Osteocyte (in vitro differentiated cells): ENCODE measurements around the gene TMEM38A. TPM values are rescaled to one million over a fixed set of nuclear protein-coding genes. Genes with fewer than 3 reads are reported as not detected.

Experiments used
- DNase-seq: peaks from one replicate; pipeline ENCODE4 v3.0.0; 2021; ENCODE audit warnings: mixed read lengths; ENCODE audit not compliant: unreplicated experiment; ENCODE audit errors: extremely low spot score
- H3K27ac Mint-ChIP-seq: one replicate; pipeline ENCODE4 v1.8.0; 2021; ENCODE audit warnings: mild to moderate bottlenecking, mixed read lengths; ENCODE audit not compliant: unreplicated experiment
- H3K27me3 Mint-ChIP-seq: one replicate; pipeline ENCODE4 v1.8.0; 2021; ENCODE audit warnings: mixed read lengths; ENCODE audit not compliant: unreplicated experiment
- H3K36me3 Mint-ChIP-seq: one replicate; pipeline ENCODE4 v1.8.0; 2021; ENCODE audit warnings: mixed read lengths; ENCODE audit not compliant: unreplicated experiment
- H3K4me1 Mint-ChIP-seq: one replicate; pipeline ENCODE4 v1.8.0; 2021; ENCODE audit warnings: mixed read lengths; ENCODE audit not compliant: unreplicated experiment
- H3K4me3 Mint-ChIP-seq: one replicate; pipeline ENCODE4 v1.8.0; 2021; ENCODE audit warnings: mild to moderate bottlenecking, moderate library complexity, mixed read lengths; ENCODE audit not compliant: unreplicated experiment
- H3K9me3 Mint-ChIP-seq: one replicate; pipeline ENCODE4 v1.8.0; 2021; ENCODE audit warnings: mixed read lengths; ENCODE audit not compliant: unreplicated experiment
- long read RNA-seq: library from polyadenylated mRNA; unstranded; transcript quantifications from one replicate; pipeline ENCODE4 v2.0.0, GENCODE V29; 2021
- total RNA-seq: library from RNA; stranded (reverse); gene quantifications from 2 replicates; pipeline ENCODE4 v1.2.1, GENCODE V29; 2021
- TF ChIP-seq, protein P1 (sequence below): fragments of 200-600 bp; sonication (generic); IDR thresholded peaks from 2 replicates; pipeline ENCODE4 v1.5.0; 2021; ENCODE audit warnings: antibody characterized with exemption, mild to moderate bottlenecking, moderate library complexity

The TMEM38A gene, protein sequence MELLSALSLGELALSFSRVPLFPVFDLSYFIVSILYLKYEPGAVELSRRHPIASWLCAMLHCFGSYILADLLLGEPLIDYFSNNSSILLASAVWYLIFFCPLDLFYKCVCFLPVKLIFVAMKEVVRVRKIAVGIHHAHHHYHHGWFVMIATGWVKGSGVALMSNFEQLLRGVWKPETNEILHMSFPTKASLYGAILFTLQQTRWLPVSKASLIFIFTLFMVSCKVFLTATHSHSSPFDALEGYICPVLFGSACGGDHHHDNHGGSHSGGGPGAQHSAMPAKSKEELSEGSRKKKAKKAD
- total RNA-seq: 6.2 and 6.3 TPM in 2 replicates
- long read RNA-seq, partial matches to known transcripts: 1 of 9 reads
- long read RNA-seq, other reads (novel, unspliced or antisense): 4 of 9 reads

DNA sequence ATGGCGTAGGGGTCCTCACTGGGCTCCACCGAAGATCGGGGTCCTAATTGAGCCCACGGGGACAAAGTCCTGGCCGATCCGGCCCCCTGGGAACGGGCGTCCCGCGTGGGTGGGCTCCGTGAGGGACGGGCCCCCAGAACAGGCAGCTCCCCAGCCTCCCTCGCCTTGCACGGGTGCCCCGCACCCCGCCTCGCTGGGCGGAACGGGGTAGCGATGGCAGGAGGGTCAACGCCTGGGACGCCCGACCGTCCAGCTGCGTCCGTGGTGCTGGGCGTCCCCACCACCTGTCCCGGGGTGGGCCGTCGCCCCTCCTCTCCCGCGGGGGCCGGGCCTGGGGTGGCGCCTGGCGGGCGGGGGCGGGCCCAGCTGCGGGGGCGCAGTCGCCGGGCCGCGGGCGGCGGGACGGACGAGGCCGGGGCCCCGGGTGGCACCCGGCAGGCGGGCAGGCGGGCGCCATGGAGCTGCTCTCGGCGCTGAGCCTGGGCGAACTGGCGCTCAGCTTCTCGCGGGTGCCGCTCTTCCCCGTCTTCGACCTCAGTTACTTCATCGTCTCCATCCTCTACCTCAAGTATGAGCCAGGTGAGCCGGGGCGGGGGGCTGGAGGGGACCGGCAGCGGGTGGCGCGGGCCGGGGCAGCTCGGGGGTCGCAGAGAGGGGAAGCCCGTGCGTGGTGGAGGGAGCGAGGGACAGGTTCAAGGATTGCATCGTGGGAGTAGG is at the start of gene TMEM38A:
TSS of gene TMEM38A (plus strand) at position 377 of the 717 bp plus-strand sequence. CDS start at position 456, 79 bp downstream.
- peak within 1 kb of the TSS; percentile 99 for H3K27ac Mint-ChIP-seq
- H3K9me3 Mint-ChIP-seq: no peaks in the 10 kb centered on the region
- DNase-seq: peak; percentile 86
- H3K36me3 Mint-ChIP-seq: peaks cover 15% of the 10 kb centered on the region
- no peaks in the 10 kb centered on the region for H3K27me3 Mint-ChIP-seq
- TF ChIP-seq, protein P1, sequence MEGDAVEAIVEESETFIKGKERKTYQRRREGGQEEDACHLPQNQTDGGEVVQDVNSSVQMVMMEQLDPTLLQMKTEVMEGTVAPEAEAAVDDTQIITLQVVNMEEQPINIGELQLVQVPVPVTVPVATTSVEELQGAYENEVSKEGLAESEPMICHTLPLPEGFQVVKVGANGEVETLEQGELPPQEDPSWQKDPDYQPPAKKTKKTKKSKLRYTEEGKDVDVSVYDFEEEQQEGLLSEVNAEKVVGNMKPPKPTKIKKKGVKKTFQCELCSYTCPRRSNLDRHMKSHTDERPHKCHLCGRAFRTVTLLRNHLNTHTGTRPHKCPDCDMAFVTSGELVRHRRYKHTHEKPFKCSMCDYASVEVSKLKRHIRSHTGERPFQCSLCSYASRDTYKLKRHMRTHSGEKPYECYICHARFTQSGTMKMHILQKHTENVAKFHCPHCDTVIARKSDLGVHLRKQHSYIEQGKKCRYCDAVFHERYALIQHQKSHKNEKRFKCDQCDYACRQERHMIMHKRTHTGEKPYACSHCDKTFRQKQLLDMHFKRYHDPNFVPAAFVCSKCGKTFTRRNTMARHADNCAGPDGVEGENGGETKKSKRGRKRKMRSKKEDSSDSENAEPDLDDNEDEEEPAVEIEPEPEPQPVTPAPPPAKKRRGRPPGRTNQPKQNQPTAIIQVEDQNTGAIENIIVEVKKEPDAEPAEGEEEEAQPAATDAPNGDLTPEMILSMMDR: no peak
- peaks cover 22% of the 10 kb centered on the region for H3K4me1 Mint-ChIP-seq
- H3K4me3 Mint-ChIP-seq: peak within 1 kb of the TSS; percentile 98

DNA sequence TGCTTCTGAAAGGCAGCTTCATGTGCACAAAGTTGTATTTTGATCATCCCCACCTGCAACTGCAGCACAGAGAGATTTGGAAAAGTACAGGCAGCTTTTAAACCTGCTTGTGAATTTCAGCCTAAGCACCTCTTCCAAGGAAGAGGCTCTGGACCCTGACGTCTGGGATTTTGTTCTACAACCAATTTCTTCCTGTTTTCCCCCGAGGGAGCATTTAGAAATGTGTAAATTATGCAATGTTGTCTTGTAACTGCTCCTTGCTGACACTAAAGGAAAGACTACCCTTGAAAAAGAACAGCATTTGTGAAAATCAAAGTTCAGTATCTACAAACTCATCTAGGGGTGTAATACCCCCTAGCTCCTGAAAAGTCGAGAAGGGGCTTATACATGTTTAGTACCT is 48.3 kb upstream of the TMEM38A start:
- no peak for DNase-seq
- peaks cover 26% of the 10 kb centered on the region for H3K4me1 Mint-ChIP-seq
- H3K36me3 Mint-ChIP-seq: no peaks in the 10 kb centered on the region
- H3K27me3 Mint-ChIP-seq: no peaks in the 10 kb centered on the region
- TF ChIP-seq, protein P1: no peak
- no peak overlapping the region for H3K4me3 Mint-ChIP-seq
- H3K27ac Mint-ChIP-seq: peak overlapping the region; percentile 66
- no peaks in the 10 kb centered on the region for H3K9me3 Mint-ChIP-seq

DNA sequence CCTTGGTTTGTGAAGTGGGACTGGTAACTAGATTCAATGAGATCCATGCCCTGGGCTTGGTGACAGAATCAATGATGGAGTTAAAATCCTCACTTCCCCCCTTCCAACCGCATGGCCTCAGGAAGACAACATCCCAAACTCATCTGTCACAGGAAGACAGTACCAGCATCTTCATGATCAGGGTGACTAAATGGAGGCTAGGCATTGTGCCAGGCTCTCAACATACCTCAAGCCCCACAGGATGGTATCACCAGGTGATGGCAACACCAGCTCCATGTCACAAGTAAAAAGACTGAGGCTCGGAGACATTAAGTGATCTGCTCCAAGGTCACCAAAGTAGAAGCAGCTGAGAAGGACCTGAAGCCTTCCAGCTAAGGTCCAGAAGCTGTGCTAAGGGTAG is 47.1 kb upstream of the TMEM38A start:
- TF ChIP-seq, protein P1: no peak
- no peak for DNase-seq
- H3K9me3 Mint-ChIP-seq: no peaks in the 10 kb centered on the region
- no peaks in the 10 kb centered on the region for H3K27me3 Mint-ChIP-seq
- H3K4me1 Mint-ChIP-seq: peaks cover 26% of the 10 kb centered on the region
- no peaks in the 10 kb centered on the region for H3K36me3 Mint-ChIP-seq
- H3K4me3 Mint-ChIP-seq: no peak overlapping the region
- no peak overlapping the region for H3K27ac Mint-ChIP-seq

DNA sequence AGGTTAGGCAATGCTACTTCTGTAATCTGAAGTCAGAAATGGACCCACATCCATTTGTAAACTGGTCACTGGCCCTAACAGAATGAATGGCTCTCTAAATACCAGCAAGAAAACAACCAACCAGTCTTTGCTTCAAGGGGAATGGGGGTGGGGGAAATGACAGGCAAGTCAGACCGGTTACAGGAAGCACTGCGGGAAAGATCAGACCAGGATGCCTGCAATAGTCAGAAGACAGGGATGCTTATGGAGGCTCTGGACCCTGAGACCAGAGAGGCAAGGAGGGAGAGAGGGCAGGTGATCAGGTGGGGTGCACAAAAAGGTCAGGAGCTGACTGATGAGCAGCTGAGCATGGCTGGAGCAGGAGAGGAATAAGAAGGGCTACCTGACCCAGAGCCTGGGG is 46.0 kb upstream of the TMEM38A start:
- Mint-ChIP-seq H3K27ac (no peak overlapping the region), H3K4me3 (no peak overlapping the region), H3K4me1 (peaks cover 30% of the 10 kb centered on the region), H3K27me3 (no peaks in the 10 kb centered on the region), H3K9me3 (no peaks in the 10 kb centered on the region), H3K36me3 (no peaks in the 10 kb centered on the region)
- TF ChIP-seq, protein P1: no peak
- DNase-seq: no peak

DNA sequence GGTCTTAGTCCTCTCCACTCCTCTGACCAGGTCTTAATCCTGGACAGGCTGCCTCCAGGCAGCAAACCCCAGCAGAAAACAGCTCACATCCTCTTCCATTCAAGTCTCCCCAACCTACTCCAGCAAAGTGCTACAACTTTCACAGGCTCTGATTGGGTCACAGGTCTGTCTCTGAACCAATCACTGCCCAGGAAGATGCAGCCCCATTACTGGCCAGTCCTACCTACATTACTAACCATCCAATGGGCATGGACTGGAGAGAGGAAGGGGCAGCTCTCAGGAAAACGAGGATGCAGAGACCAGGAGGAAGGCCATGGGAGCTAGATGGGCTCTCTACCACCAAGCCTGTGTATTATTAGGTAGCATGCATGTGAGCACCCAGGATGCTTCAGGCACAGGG is 45.1 kb upstream of the TMEM38A start:
- no peak for DNase-seq
- Mint-ChIP-seq H3K4me3 (no peak overlapping the region), H3K4me1 (peaks cover 30% of the 10 kb centered on the region), H3K9me3 (no peaks in the 10 kb centered on the region), H3K27me3 (no peaks in the 10 kb centered on the region), H3K27ac (no peak overlapping the region), H3K36me3 (no peaks in the 10 kb centered on the region)
- TF ChIP-seq, protein P1: no peak
